ENCODE results near the gene IGF1R. TPM values are rescaled to one million over a fixed set of nuclear protein-coding genes. Genes with fewer than 3 reads are reported as not detected.

IGF1R gene
- total RNA-seq, 1 experiment from 2014 or later: 71.3 TPM

GRCh38 chr15:98824595-98824994 lies 176.3 kb downstream of the IGF1R start:
- ChIA-PET CTCF (no interaction called here), POLR2A (ENCODE audit: unreplicated experiment) (no interaction called here)
- Histone ChIP-seq H3K4me2 (no peak overlapping the region), H4K20me1 (ENCODE audit: insufficient read depth) (no peaks in the 10 kb centered on the region), H3K4me3 (no peak overlapping the region), H3F3A (ENCODE audit: insufficient read depth, low read depth) (no peaks in the 10 kb centered on the region), H3K9me2 (ENCODE audit: insufficient read depth) (no peaks in the 10 kb centered on the region), H3K27me3 (ENCODE audit: insufficient read depth, low read depth) (no peaks in the 10 kb centered on the region), H3K27ac (no peak overlapping the region), H3K9me3 (ENCODE audit: insufficient read depth, low read depth) (peaks cover 21% of the 10 kb centered on the region), H2AFZ (no peak overlapping the region), H3K79me2 (ENCODE audit: low read depth) (no peaks in the 10 kb centered on the region; the same call in 1 of the 2 replicates), H3K36me3 (ENCODE audit: low read depth) (peaks cover 11% of the 10 kb centered on the region; the same call in 1 of the 2 replicates), H3K4me1 (replicated peaks; ENCODE audit: insufficient read depth) (no peaks in the 10 kb centered on the region)
- DNase-seq: no peak
- no TSS peak for BruUV-seq (replicated peaks)
- intact Hi-C loops (cut with micrococcal nuclease; ENCODE audit: unreplicated experiment): no loop called here
- TF ChIP-seq EZH2 (IDR thresholded peaks at IDR 0.05; ENCODE audit: low read depth) (no peak), CTCF (conservative IDR thresholded peaks at IDR 0.05) (no peak)

- intact Hi-C loops (cut with micrococcal nuclease; ENCODE audit: unreplicated experiment): no loop called here
- CTCF ChIA-PET: no interaction called here
- POLR2A ChIA-PET (ENCODE audit: unreplicated experiment): interaction anchor here (0.6 kb wide), 1 partner anchor 312 kb away, joined by 5 read pairs; no protein-coding TSS in a partner anchor
These were observed 178.3 kb downstream of the IGF1R start for GRCh38 chr15:98826658-98827057.

GRCh38 chr15:98827217-98827616 lies 178.9 kb downstream of the IGF1R start:
- Histone ChIP-seq H3K79me2 (ENCODE audit: low read depth) (no peaks in the 10 kb centered on the region; the same call in 1 of the 2 replicates), H3K4me3 (no peak overlapping the region), H3K27ac (no peak overlapping the region), H2AFZ (no peak overlapping the region), H3K4me1 (replicated peaks; ENCODE audit: insufficient read depth) (no peaks in the 10 kb centered on the region), H3K9me2 (ENCODE audit: insufficient read depth) (no peaks in the 10 kb centered on the region), H3K9me3 (ENCODE audit: insufficient read depth, low read depth) (peaks cover 45% of the 10 kb centered on the region), H4K20me1 (ENCODE audit: insufficient read depth) (no peaks in the 10 kb centered on the region), H3K27me3 (ENCODE audit: insufficient read depth, low read depth) (no peaks in the 10 kb centered on the region), H3K36me3 (ENCODE audit: low read depth) (peaks cover 12% of the 10 kb centered on the region; the same call in 1 of the 2 replicates), H3F3A (ENCODE audit: insufficient read depth, low read depth) (no peaks in the 10 kb centered on the region), H3K4me2 (no peak overlapping the region)
- intact Hi-C loops (cut with micrococcal nuclease; ENCODE audit: unreplicated experiment): no loop called here
- CTCF ChIA-PET: no interaction called here
- DNase-seq: no peak
- no TSS peak for BruUV-seq (replicated peaks)
- TF ChIP-seq CTCF (conservative IDR thresholded peaks at IDR 0.05) (no peak), EZH2 (IDR thresholded peaks at IDR 0.05; ENCODE audit: low read depth) (no peak)
- POLR2A ChIA-PET (ENCODE audit: unreplicated experiment): no interaction called here

More at GRCh38 chr15:98826658-98827057, 178.3 kb downstream of the IGF1R start:
- no peak overlapping the region for H3K4me3 ChIP-seq
- no peak overlapping the region for H3K4me2 ChIP-seq
- H3K36me3 ChIP-seq (ENCODE audit: low read depth): peaks cover 12% of the 10 kb centered on the region; the same call in 1 of the 2 replicates
- no peaks in the 10 kb centered on the region for H4K20me1 ChIP-seq (ENCODE audit: insufficient read depth)
- H3F3A ChIP-seq (ENCODE audit: insufficient read depth, low read depth): no peaks in the 10 kb centered on the region
- no peaks in the 10 kb centered on the region for H3K4me1 ChIP-seq (replicated peaks; ENCODE audit: insufficient read depth)
- no peak overlapping the region for H3K27ac ChIP-seq
- H3K9me3 ChIP-seq (ENCODE audit: insufficient read depth, low read depth): peaks cover 42% of the 10 kb centered on the region
- no peak overlapping the region for H2AFZ ChIP-seq
- no peaks in the 10 kb centered on the region; the same call in 1 of the 2 replicates for H3K79me2 ChIP-seq (ENCODE audit: low read depth)
- BruUV-seq (replicated peaks): no TSS peak
- no peak for TF ChIP-seq EZH2 (IDR thresholded peaks at IDR 0.05; ENCODE audit: low read depth)
- TF ChIP-seq CTCF (conservative IDR thresholded peaks at IDR 0.05): no peak
- H3K9me2 ChIP-seq (ENCODE audit: insufficient read depth): no peaks in the 10 kb centered on the region
- DNase-seq: no peak
- no peaks in the 10 kb centered on the region for H3K27me3 ChIP-seq (ENCODE audit: insufficient read depth, low read depth)
